OCI-LY1 (cell line): ENCODE measurements around the gene ABCA4.

Source experiments
- H2AFZ ChIP-seq: fragments of 200-600 bp; sonication (generic), shearing (Covaris generic); 2 replicates; pipeline ENCODE4 v1.6.0; 2014; ENCODE audit warnings: antibody characterized with exemption, mild to moderate bottlenecking, low read length
- H3F3A ChIP-seq: fragments of 200-600 bp; sonication (generic), shearing (Covaris generic); 2 replicates; pipeline ENCODE4 v1.6.0; 2014; ENCODE audit warnings: mild to moderate bottlenecking, antibody characterized with exemption, low read length, moderate library complexity; ENCODE audit not compliant: insufficient read depth
- H3K27ac ChIP-seq: fragments of 200-600 bp; sonication (generic); 2 replicates; pipeline ENCODE4 v1.5.1; 2014; ENCODE audit warnings: low read length, mixed run types, mild to moderate bottlenecking, low read depth; ENCODE audit not compliant: poor library complexity, severe bottlenecking
- H3K27me3 ChIP-seq: fragments of 200-600 bp; sonication (generic); 2 replicates; pipeline ENCODE4 v1.6.0; 2014; ENCODE audit warnings: antibody characterized with exemption, mild to moderate bottlenecking, low read length, moderate library complexity; ENCODE audit not compliant: insufficient read depth
- H3K36me3 ChIP-seq: fragments of 200-600 bp; sonication (generic); 2 replicates; pipeline ENCODE4 v1.6.1; 2014; ENCODE audit warnings: mild to moderate bottlenecking, antibody characterized with exemption, low read length, moderate library complexity, mixed read lengths; ENCODE audit not compliant: insufficient read depth
- H3K4me1 ChIP-seq: fragments of 200-600 bp; sonication (generic); 2 replicates; pipeline ENCODE4 v1.5.1; 2014; ENCODE audit warnings: mild to moderate bottlenecking, low read length, moderate library complexity; ENCODE audit not compliant: insufficient read depth, severe bottlenecking
- H3K4me2 ChIP-seq: fragments of 200-600 bp; sonication (generic), shearing (Covaris generic); 2 replicates; pipeline ENCODE4 v1.6.1; 2014; ENCODE audit warnings: low read length
- H3K4me3 ChIP-seq: fragments of 200-600 bp; sonication (generic); 2 replicates; pipeline ENCODE4 v1.5.1; 2014; ENCODE audit warnings: low read length, low read depth, mild to moderate bottlenecking, mixed read lengths; ENCODE audit not compliant: poor library complexity, severe bottlenecking
- H3K79me2 ChIP-seq: fragments of 200-600 bp; shearing (Covaris generic); 2 replicates; pipeline ENCODE4 v1.6.1; 2016; ENCODE audit warnings: mixed run types, low read length, mixed read lengths; ENCODE audit not compliant: insufficient read depth
- H3K9ac ChIP-seq: fragments of 200-600 bp; sonication (generic), shearing (Covaris generic); 2 replicates; pipeline ENCODE4 v1.6.1; 2014; ENCODE audit warnings: mild to moderate bottlenecking, low read length, mixed read lengths
- H3K9me2 ChIP-seq: fragments of 200-600 bp; sonication (generic), shearing (Covaris generic); 2 replicates; pipeline ENCODE4 v1.6.1; 2014; ENCODE audit warnings: low read depth, mild to moderate bottlenecking, low read length, mixed read lengths
- H3K9me3 ChIP-seq: fragments of 200-600 bp; shearing (Covaris generic); 2 replicates; pipeline ENCODE4 v1.6.1; 2014; ENCODE audit warnings: low read length, mixed read lengths
- H4K20me1 ChIP-seq: fragments of 200-600 bp; sonication (generic), shearing (Covaris generic); 2 replicates; pipeline ENCODE4 v1.6.0; 2016; ENCODE audit warnings: mild to moderate bottlenecking, low read length; ENCODE audit not compliant: insufficient read depth
- EZH2 ChIP-seq: fragments of 200-600 bp; sonication (generic), shearing (Covaris generic); IDR thresholded peaks from 2 replicates; pipeline ENCODE4 v1.8.0; 2017; ENCODE audit warnings: borderline replicate concordance, mixed run types, mild to moderate bottlenecking, antibody characterized with exemption, low read length, moderate library complexity, mixed read lengths
- TF ChIP-seq, protein P1 (sequence below): fragments of 200-600 bp; sonication (generic), shearing (Covaris generic); IDR thresholded peaks from 2 replicates; pipeline ENCODE4 v1.5.1; 2017; ENCODE audit warnings: mild to moderate bottlenecking, antibody characterized with exemption, low read length, moderate library complexity, mixed read lengths

ABCA4 gene

GRCh38 chr1:94048413-94049164 is 72.4 kb downstream of the ABCA4 start:
- Histone ChIP-seq H3K4me2 (no peak overlapping the region), H3K4me1 (no peaks in the 10 kb centered on the region), H3K79me2 (no peaks in the 10 kb centered on the region), H3F3A (no peaks in the 10 kb centered on the region), H3K27me3 (no peaks in the 10 kb centered on the region), H4K20me1 (no peaks in the 10 kb centered on the region), H3K27ac (no peak overlapping the region), H3K4me3 (no peak overlapping the region), H2AFZ (no peak overlapping the region), H3K9ac (no peak overlapping the region), H3K36me3 (no peaks in the 10 kb centered on the region), H3K9me2 (no peaks in the 10 kb centered on the region), H3K9me3 (no peaks in the 10 kb centered on the region)
- no peak for TF ChIP-seq EZH2
- TF ChIP-seq, protein P1, sequence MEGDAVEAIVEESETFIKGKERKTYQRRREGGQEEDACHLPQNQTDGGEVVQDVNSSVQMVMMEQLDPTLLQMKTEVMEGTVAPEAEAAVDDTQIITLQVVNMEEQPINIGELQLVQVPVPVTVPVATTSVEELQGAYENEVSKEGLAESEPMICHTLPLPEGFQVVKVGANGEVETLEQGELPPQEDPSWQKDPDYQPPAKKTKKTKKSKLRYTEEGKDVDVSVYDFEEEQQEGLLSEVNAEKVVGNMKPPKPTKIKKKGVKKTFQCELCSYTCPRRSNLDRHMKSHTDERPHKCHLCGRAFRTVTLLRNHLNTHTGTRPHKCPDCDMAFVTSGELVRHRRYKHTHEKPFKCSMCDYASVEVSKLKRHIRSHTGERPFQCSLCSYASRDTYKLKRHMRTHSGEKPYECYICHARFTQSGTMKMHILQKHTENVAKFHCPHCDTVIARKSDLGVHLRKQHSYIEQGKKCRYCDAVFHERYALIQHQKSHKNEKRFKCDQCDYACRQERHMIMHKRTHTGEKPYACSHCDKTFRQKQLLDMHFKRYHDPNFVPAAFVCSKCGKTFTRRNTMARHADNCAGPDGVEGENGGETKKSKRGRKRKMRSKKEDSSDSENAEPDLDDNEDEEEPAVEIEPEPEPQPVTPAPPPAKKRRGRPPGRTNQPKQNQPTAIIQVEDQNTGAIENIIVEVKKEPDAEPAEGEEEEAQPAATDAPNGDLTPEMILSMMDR, result no peak

DNA sequence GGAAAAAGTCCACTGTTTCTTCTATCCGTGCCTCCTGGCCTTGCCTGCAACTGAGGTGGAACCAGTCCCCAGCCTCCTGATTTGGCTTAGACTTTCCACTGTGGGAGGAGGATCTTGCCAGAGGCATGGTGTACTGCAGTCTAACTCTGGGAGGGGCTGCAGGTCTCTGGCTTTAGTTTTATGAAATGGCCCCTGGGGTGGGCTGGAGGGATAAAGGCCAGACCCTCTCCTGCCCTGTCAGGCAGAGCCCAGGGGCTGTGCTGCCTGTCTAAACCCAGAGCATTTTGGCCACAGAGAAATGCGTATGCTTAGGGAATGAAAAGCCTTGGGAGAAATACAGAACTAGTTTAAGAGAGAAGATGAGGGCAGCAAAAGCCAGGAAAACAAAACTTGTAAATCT is 73.0 kb downstream of the ABCA4 start:
- no peak overlapping the region for H3K27ac ChIP-seq
- no peaks in the 10 kb centered on the region for H3K27me3 ChIP-seq
- H3K4me2 ChIP-seq, result no peak overlapping the region
- no peaks in the 10 kb centered on the region for H3F3A ChIP-seq
- no peak overlapping the region for H3K4me3 ChIP-seq
- no peak for TF ChIP-seq EZH2
- TF ChIP-seq, protein P1, result no peak
- H3K4me1 ChIP-seq, result no peaks in the 10 kb centered on the region
- H2AFZ ChIP-seq, result no peak overlapping the region
- H3K9ac ChIP-seq, result no peak overlapping the region
- H3K9me3 ChIP-seq, result no peaks in the 10 kb centered on the region
- no peaks in the 10 kb centered on the region for H4K20me1 ChIP-seq
- no peaks in the 10 kb centered on the region for H3K36me3 ChIP-seq
- H3K9me2 ChIP-seq, result no peaks in the 10 kb centered on the region
- H3K79me2 ChIP-seq, result no peaks in the 10 kb centered on the region

GRCh38 chr1:94045465-94046056 is 75.4 kb downstream of the ABCA4 start:
- H3K4me3 ChIP-seq, result no peak overlapping the region
- no peak overlapping the region for H2AFZ ChIP-seq

More at GRCh38 chr1:94045465-94046056, 75.4 kb downstream of the ABCA4 start:
- Histone ChIP-seq H3F3A (no peaks in the 10 kb centered on the region), H3K9me3 (no peaks in the 10 kb centered on the region), H3K9me2 (no peaks in the 10 kb centered on the region), H3K36me3 (no peaks in the 10 kb centered on the region), H3K4me2 (no peak overlapping the region), H3K4me1 (no peaks in the 10 kb centered on the region), H3K79me2 (no peaks in the 10 kb centered on the region), H4K20me1 (no peaks in the 10 kb centered on the region), H3K27ac (no peak overlapping the region), H3K9ac (no peak overlapping the region), H3K27me3 (no peaks in the 10 kb centered on the region)
- TF ChIP-seq EZH2, result no peak
- TF ChIP-seq, protein P1, result peak; percentile 37; the same call in 1 of the 2 replicates
